Measurements from ENCODE around the gene RASA4. TPM values are rescaled to one million over a fixed set of nuclear protein-coding genes. Genes with fewer than 3 reads are reported as not detected.
"Not testable (repeated sequence)": the region's sequence is repeated elsewhere in the genome, so short reads cannot be mapped to it uniquely, and the experiment has no call there.

Gene RASA4
- total RNA-seq, 1 donor from 2014 or later = 52.4 TPM

DNA sequence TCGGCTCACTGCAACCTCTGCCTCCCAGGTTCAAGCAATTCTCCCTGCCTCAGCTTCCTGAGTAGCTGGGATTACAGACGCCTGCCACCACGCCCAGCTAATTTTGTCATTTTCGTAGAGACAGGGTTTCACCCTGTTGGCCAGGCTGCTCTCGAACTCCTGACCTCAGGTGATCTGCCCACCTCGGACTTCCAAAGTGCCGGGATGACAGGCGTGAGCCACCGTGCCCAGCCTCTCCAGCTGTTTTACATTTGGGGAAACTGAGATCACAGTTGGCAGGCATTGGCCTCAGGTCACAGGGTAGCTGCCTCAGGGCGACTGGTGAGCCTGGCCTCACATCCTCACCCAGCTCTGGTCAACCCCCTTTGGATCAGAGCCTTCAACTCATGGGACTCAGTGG lies 6.8 kb downstream of the RASA4 start:
- DNase-seq (ENCODE audit: low spot score) = not testable (repeated sequence)

DNA sequence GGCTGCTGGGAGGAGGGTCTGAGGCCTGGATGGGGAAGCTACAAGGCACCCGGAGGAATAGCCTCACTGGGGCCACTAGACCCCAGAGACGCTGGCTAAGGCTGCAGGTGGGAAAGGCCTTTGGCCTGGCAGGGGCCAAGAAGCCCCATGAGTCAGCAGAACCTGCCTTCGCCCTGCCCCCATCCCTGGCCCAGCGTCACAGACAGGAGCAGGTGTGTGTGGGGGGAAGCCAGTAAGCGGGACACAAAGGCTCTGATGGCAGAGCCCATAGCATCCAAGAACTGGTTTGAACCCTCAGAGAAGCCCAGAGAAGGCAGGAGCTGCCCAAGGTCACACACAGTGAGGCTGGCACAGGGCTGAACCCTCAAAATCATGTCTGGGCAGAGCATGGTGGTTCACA lies 9.7 kb downstream of the RASA4 start:
- not testable (repeated sequence) for DNase-seq (ENCODE audit: low spot score)

DNA sequence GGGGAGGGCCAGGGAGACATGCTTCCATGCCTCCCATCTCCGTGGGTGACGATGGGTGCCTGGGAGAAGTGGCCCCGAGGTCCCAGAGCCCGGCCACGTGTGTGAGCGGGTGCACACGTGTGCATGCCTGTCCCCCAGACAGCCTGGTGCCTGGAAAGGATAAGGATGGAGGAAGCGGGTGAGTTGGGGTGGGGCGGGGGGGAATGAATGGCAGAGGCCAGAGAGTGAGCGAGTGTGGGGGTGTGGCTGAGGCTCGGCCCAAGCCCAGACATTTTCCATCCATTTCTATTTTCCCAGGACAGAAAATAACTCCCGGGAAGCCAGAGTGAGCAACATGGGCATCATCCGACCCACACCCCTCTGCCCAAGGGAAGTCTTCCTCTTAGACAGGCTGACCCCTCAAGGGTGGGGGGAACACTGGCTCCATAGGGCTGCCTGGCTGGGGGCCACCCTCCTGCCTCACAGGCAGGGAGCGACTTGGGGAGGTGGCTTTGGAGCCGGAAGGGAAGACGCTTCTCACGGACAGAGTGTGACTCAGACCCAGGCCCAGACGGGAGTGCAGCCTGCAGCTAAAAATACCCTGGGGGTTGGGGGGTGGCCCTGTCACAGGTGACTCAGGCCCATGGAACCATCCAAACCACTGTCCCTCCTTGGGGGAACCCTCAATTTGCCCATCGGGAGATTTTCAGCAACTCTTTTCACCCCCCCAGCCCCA lies 12.0 kb downstream of the RASA4 start:
- DNase-seq (ENCODE audit: low spot score) = not testable (repeated sequence)

DNA sequence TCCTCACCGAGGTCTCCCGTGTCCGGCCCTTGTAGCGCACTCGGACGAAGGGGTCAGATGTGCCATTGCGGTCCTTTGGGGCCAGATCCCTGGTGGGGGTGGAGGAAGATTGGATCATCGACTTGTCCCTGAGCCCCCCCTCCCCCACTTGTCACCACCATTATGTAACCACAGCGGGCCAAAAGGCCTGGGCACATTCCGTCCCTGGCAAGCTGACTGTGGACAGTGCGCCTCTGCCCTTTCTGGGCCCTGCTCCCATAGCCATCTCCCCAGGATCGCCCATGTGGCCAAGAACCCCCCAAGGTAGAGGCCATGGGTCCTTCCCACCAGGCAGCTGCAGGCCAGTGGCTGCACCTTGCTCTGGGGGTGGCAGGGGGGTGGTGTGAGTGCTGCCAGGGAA lies 14.2 kb downstream of the RASA4 start:
- not testable (repeated sequence) for DNase-seq (ENCODE audit: low spot score)

DNA sequence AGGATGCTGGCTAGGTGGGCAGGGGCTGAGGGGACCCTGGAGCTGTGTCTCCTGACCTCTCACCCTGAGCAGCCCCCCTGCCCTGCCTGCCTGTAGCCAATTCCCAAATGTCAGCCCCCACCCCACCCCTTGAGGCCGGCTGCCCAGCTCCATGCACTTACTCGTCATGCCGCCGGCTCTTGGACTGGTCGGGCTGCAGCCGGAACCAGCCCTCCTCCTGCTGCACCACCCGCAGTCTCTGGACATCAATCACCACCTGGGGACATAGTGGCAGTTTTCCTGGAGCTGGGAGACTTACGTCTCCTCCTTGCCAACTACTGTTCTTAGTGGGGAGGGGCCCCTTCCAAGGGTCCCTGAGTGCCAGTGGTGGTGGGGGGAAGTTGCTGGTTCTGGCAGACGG lies 16.9 kb downstream of the RASA4 start:
- not testable (repeated sequence) for DNase-seq (ENCODE audit: low spot score)

DNA sequence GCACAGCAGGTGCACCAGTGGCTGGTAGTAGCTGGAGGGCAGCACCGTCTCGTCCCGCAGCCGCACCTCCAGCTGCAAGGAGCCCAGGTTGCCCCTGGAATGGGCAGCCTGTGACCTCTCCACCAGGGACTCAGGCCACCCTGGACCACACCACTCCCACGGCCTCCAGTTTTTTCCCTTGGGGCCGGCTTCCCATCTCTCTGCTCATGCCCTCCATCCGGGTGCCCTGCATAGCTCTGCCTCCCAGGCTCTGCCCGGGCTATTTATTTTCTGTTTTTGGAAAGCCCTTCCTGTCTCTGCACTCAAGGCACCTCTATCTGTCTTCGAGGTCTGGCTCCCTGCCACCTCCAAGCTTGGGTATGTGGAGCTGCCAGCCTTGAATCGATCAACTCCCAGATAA lies 20.5 kb downstream of the RASA4 start:
- not testable (repeated sequence) for DNase-seq (ENCODE audit: low spot score)

DNA sequence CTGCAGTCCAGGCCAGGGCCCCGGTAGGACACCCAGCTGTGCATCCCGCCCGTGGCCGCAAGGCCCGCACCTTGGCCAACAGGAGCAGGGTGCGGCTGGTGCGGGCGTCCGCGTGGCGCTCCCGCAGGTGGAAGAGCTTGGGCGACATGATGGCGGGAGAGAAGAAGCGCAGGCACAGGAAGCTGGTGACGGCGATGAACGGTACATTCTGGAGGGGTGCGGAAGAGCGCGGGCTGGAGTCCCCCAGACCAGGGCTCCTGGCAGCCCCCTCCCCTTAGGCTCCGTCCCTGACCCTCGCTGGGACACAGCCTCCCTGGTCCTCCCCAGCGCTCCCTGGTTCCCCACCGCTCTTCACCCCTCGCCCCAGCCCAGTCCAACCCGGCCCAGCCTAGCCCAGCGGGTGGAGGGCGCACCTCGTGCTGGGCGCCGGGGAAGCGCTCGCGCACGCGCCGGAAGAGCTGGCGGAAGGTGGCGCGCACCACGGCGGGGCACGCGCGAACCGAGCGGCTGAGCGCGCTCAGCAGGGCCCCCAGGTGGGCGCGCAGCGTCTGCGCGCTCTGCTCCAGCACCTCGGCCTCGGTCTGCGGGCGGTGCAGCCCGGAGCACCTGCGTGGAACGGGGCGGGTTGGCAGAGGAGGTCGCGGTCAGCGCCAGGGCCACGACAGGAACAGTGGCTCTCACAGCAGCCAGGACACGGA lies 22.8 kb downstream of the RASA4 start:
- not testable (repeated sequence) for DNase-seq (ENCODE audit: low spot score)

DNA sequence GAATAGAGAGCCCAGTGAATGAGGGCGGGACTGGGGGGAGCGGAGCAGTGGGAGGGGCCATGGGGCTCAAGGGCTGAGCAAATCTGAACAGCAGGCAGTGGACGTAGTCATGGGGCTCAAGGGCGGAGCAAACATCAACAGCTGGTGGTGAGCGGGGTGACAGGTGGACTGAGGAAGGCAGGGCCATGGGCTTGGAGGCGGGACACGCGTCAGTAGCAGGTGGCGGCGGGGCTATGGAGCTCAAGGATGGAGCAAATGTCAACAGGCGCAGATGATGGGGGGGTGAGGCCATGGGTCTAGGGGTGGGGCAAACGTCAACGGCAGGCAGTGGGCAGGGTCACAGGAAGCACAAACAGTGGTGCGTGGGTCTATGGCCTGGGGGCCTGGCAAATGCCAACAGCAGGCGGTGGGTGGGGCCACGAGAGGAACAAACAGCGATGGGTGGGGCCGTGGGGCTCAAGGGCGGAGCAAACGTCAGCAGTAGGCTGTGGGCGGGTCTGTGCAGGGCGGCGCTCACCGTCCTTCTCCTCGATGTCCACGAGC lies 24.0 kb downstream of the RASA4 start:
- DNase-seq (ENCODE audit: low spot score) = not testable (repeated sequence)

DNA sequence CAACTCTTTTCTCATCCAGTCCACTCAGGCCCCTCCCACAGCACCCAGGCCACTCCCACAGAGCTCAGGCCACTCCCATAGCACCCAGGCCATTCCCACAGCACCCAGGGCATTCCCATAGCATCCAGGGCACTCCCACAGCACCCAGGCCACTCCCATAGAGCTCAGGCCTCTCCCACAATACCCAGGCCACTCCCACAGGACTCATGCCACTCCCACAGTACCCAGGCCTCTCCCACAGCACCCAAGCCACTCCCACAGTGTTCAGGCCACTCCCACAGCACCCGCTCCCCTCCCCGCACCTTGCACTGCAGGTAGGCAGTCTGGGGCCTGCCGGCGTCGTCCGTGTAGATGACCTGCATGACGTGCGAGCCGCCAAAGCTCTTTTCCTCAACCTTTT lies 26.7 kb downstream of the RASA4 start:
- DNase-seq (ENCODE audit: low spot score) = not testable (repeated sequence)

DNA sequence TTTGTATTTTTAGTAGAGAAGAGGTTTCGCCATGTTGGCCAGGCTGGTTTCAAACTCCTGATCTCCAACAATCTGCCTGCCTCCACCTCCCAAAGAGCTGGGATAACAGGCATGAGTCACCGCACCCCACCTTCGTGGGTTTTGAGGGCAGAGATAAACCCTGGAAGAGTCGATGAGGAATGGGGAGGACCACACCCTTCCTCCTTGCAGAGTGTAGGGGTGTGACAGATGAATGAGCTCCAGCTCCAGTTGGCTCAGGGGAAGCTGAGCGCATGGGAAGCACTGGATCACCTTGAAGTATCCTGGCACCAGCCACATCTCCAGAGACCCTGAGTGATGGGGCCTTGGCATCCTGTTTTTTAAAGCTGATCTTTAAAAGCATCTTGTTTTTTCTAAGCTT lies 33.1 kb downstream of the RASA4 start:
- DNase-seq (ENCODE audit: low spot score) = not testable (repeated sequence)

DNA sequence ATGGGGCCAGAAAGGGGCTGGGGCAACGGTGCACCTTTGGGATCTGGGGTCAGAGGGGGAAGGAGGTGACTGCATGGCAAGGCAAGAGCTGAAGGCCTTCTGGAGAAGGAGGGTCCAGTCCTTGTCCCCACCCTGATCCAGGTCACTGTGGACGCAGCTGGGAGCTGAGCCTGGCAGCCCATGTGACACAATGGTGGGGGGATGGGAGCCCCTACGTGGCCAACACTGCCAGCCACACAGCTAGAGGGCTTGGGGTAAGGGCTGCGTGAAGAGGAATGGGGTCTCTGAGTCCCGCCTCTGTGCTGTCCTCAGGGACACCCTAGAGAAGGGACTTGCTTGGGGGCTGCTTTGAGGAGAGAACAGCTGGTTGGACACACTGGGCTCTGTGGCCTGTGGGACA lies 34.8 kb downstream of the RASA4 start:
- DNase-seq (ENCODE audit: low spot score) = not testable (repeated sequence)

DNA sequence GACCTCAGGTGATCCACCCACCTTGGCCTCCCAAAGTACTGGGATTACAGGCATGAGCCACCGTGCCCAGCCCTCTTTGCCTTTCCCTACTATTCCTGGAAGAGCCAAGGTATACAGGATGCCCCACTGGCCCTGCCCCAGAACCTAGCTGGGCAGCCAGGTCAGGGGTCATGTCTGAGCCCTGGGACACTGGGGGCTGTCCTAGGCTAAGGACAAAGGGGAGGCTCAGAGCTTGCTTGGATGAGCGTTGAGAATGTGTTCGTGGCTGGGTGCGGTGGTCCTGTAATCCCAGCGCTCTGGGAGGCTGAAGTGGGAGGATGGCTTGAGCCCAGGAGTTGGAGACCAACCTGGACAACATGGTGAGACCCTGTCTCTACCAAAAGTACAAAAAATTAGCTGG lies 38.1 kb downstream of the RASA4 start:
- DNase-seq (ENCODE audit: low spot score) = not testable (repeated sequence)

DNA sequence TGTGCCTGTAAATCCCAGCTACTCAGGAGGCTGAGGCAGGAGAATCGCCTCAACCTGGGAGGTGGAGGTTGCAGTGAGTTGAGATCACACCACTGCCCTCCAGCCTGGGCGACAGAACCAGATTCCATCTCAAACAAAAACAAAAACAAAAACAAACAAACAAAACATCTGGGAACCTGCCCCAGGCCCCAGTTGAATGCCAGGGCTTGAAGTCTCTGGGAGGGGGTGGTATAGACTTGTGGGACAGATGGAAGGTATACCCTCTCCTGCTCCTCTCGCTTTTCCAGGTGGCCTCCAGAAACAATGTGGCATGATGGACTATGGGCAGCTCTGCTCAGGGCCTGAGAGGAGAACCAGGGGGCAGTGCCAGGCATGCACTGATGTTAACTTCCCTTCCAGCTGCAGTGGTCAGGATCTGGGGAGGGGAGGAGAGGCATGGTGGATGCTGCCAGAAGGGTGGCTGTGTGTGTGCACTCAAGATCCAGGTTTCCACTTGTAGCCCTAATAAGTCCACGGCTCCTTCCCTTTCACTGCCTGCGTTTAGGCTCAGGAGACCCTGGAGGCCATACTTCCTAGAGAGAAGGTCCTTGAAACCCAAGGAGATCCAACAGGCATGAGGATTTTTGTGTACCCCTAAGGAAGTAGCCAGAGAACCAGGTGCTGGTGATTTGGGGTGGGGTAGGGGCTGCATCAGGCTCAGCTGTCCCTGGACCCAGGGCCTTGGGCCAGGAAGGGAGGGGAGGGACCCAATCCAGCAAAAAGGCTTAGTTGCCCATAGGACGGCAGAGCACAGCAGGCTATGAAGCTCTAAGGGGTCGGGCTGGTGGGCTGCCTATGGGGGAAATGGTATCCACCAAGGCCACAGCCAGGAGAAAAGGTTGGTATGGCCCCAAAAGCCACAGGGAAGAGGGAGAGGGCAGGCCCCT lies 39.0 kb downstream of the RASA4 start:
- DNase-seq (ENCODE audit: low spot score) = not testable (repeated sequence)

DNA sequence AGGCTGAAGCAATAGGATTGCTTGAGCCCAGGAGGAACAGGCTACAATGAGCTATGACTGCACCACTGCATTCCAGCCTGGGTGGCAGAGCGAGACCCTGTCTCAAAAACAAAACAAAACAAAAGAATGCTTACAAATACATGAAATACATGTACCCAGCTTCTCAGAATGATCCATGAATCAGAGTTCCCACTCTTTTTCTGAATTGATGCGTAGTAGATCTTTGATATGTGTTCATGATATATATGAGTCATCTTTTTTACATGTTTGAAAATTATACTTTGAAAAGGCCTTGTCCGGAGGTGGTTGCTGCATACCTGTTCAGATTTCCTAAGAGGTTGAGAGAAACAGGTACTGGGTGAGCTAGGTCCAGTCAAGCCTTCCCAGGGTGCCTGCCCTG lies 40.2 kb downstream of the RASA4 start:
- DNase-seq (ENCODE audit: low spot score) = not testable (repeated sequence)

DNA sequence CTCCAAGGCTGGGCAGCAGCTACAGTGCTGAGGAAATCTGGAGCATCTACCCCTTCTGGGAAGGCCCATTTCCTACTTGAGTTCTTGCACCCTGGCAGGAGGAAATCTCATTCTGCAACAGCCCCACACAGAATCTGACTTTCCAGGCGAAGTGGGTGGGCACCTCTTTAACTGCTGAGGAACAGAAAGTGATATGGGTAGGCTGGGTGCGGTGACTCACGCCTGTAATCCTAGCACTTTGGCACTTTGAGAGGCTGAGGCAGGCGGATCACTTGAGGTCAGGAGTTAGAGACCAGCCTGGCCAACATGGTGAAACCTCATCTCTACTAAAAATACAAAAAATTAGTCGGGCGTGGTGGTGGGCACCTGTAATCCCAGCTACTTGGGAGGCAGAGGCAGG lies 41.9 kb downstream of the RASA4 start:
- DNase-seq (ENCODE audit: low spot score) = not testable (repeated sequence)

DNA sequence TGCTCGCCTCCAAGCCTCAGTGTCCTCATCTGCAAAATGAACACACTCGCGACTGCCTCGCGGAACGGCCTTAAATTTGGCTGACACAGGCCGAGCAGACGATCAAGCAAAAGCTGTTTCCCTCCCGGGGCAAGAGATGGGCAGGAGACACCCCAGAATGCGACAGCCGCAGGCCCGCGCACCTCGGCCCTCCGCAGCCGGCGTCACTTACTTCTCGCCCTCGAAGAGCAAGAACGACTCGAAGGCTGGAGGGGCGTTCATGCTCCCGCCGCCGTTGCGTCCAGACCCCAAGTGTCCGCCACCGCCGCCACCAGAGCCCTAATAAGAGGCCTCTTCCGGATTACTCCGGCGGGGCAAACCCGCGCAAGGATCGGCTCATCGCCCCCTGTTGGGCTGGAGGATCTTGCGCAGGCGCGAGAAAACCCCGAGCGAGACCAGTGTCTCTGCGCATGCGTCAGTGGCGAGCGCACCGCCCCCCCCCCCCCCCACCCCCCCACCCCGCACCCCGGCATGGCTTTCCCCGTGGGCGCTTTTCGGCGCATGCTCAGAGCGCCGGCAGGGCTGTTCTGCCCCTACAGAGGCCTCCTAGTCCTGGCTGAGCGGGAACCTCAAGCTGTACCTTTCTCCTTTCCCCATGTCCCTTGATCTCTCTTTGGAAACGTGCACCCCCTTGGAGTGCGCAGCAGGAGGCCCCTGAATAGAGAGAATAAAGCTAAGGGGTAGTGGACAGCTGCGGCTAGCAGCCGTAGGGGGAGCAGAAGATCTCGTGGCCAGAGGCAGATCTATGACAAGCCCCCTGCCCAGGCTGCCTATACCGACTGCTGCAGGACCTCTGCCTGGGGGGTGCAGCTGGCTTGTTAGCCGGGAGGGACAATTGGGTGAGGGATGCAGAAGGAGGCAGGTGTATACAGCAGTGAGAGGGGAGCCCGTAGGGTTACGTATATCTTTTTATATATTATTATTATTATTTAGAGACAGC lies 44.0 kb downstream of the RASA4 start, which contains the start of gene POLR2J3:
POLR2J3 (minus strand) TSS at position 323 of the 979 bp plus-strand sequence; CDS start at position 261, 62 bp downstream.
- DNase-seq (ENCODE audit: low spot score) = peak; percentile 100

DNA sequence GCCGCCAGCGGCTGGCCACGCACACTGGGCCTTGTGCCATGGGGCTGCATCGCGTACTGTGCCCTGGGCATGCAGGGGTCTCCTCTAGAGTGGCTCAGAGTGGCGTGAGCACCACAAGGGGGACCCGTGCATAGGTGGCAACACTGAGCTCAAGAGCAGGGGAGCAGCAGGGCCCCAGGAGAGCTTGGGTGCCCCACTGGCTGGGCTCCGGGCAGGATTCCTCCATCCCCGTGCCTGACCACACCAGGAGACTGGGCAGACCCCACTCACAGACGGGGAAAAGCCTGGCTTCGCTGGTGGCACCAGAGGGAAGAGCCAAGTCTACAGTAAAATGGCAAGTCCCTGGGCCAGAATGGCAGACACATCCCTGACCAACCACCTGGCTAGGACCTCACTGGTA lies 47.9 kb downstream of the RASA4 start:
- not testable (repeated sequence) for DNase-seq (ENCODE audit: low spot score)

DNA sequence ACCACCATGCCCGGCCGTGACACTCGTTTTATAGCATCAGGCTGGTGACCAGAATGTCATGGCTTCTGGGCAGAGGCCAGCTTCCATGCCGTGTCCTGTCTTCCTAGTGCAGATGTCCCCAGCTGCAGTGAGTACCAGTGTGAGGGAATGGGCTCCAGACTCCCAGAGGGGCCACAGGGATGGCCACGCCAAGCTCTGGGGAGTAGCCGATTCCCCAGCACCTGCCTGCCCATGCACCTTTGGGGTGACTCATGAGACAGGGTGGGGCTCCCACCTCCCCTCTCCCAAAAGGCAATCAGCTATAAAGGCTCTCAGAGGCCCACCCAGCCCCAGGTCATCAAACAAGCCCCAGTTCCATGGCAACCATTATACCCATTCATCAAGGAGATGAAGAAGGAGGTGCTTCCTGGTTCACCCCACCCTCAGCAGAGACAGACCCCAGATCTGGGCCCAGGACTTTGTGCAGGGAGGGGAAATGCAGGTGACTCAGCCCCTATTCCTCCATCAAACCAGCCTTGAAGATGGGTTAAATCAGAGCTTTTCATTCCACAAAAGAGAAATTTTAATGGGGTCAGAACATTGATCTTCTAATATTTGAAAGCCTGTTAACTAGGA lies 65.6 kb downstream of the RASA4 start, which contains the start of gene SPDYE2:
SPDYE2 (plus strand) TSS at position 419 of the 615 bp plus-strand sequence. CDS start 2,030 bp downstream, outside the sequence.
- DNase-seq (ENCODE audit: low spot score) = not testable (repeated sequence)

DNA sequence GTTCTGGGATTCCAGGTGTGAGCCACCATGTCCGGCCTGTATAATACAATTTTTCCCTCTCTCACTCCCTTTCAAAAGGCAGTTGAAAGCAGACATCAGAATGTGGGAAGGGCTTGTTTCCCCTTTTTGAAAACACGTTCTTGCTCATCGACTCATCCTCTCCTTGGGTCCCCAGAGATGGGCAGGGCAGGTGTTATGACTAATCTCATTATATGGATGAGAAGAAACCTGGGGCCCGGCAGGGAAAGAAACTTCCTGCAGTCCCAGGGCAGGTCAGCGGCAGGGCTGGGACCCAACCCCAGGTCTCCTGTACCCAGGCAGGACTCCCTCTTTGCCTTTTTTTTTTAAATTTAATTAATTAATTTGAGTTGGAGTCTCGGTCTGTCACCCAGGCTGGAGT lies 70.2 kb downstream of the RASA4 start:
- not testable (repeated sequence) for DNase-seq (ENCODE audit: low spot score)
